ENCODE data around the gene ZNF273.
"Not testable (repeated sequence)": the region's sequence is repeated elsewhere in the genome, so short reads cannot be mapped to it uniquely, and the experiment has no call there.

ZNF273 gene

DNA sequence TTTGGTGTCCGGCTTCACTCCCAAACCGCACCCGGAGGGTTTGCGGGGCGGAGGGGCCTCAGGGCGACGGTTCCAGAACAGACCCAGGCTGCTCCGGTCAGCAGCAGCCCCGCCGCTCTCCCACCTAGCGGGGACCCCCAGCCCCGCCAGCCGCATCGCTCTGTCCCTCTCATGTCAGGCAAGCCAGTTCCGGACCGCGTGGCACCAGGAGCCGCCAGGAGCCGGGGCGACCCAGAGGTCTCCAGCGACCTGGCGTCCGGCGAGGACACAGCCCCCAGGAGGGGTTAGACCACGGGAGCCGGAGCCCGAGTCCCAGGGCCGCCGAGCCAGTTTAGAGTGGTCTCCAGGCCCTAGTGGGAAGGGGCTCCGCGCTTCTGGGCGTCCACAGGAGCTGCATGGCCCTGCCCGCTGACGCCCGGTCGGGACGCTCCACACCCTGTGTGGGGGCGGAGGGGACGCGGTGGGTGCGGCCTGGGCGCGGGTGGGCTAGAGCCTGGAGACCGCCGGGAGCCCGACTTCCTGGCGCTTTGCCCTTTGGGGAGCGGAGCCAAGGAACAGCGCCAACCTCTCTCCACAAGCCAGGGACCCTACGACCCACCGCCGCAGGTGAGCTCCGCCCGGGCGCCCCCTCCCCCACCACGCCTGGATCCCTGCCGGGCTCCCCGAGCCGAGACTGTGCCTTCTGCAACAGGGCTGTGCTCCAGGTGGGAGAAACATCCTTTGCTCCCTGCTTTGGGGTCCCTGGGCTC, 44.4 kb downstream of the ZNF273 start:
- no peak for DNase-seq

DNA sequence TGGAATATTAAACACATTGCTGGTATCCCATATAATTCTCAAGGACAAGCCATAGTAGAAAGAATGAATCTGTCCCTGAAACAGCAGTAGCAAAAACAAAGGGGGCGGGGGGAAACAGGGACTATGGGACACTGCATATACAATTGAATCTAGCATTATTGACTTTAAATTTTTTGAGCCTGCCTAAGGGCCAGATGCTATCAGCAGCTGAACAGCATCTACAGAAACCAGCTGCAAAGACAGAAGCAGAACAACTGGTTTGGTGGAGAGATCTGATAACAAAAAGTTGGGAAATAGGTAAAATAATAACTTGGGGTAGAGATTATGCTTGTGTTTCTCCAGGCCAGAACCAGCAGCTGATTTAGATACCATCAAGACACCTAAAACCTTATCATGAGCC, 45.7 kb downstream of the ZNF273 start:
- not testable (repeated sequence) for DNase-seq

GRCh38 chr7:64950673-64951072, 47.6 kb downstream of the ZNF273 start:
- not testable (repeated sequence) for DNase-seq

GRCh38 chr7:64951250-64951848, 48.3 kb downstream of the ZNF273 start:
- DNase-seq, result no peak

DNA sequence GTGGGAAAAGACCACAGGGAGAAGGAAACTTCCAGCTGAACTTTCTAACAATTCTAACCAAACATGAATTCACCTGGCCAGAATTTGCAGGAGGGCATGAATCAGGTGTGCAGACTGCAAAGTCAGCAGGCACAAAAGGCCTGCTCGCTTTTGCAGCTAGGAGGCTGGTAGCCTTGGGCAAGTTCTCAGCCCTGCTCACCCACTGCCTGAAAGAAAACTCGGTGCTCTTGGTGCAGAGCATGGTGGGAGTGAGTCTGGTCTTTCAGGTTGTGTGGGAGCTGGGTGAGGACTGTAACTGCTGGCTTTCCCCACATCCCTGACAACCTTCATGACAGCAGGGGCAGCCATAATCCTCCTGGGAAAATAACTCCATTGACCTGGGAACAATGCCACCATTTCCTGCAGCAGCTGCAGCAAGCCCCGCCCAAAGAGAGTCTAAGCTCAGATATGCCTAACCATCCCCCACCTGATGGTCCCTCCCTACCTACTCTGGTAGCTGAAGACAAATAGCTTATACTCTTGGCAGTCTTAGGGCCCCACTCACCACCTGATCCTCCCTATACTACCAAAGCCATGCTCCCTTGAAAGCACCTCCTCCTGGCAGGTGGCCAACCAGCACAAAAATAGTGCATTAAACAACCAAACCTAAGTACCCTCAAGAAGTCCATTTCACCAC, 56.1 kb downstream of the ZNF273 start:
- no peak for DNase-seq

DNA sequence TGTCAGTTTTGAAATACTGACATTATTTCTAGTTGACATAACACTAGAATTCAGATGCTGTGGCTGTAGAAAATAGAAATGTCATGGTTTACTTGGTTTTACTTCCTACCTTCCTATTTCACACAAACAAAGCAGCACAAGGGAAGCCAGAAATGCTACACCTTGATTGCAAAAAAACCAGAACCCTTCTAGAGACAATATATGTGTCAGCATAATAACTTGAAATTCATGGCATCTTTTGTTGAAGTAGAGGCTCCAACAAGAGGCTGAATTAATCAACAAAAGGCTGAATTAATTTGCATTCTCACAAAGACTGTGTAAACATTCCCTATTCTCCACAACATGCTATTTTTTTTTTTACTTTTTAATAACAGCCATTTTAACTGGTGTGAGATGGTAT, 62.5 kb downstream of the ZNF273 start:
- DNase-seq, result no peak

GRCh38 chr7:64978497-64979203, 75.6 kb downstream of the ZNF273 start:
- no peak for DNase-seq

Measured in activated T-cell treated with anti-CD3 and anti-CD28 coated beads, Interleukin-2, amount 50 U/mL, for 48 hours (primary cell).